Measurements from ENCODE around the gene TMEM37.

TMEM37 gene

DNA sequence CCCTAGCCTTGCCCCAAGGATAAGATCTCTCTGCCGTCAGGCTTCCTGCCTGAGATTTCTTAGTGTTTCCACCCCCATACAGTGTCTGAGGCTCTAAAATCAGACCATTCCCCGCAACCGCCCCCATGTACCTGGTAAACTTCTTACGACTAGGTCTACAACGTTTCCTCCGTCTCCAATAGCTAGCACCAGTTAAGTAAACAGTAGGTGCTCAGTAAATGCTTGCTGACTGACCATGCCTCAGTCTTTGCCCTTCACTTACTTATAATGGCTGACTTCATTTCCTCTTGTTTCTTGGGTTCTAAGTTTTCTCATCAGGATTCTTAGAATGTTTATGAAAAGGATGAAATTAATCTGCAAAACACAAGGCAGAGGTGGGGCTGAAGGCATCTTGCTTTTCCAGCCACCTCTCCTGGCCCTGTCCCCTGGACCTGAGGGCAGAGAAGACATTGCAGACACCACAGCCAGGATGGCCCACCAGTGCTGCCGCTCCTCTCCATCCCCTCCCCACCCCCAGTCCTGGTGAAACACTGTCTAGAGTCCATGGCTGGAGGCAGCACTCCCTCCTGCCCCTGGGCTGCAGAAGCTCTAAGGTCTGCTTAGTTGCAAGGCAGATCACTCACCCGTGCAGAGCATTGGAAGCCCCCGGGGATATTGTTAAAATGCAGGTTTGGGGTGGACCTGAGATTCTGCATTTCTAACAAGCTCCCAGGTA is 16.9 kb downstream of the TMEM37 start:
- Histone ChIP-seq H3K36me3 (replicated peaks) (no peaks in the 10 kb centered on the region), H3K4me3 (ENCODE audit: low read depth, low read length) (no peak overlapping the region), H3K27me3 (replicated peaks) (peaks cover 6% of the 10 kb centered on the region), H3K27ac (no peak overlapping the region)
- no peak for DNase-seq
- TF ChIP-seq, protein P1, sequence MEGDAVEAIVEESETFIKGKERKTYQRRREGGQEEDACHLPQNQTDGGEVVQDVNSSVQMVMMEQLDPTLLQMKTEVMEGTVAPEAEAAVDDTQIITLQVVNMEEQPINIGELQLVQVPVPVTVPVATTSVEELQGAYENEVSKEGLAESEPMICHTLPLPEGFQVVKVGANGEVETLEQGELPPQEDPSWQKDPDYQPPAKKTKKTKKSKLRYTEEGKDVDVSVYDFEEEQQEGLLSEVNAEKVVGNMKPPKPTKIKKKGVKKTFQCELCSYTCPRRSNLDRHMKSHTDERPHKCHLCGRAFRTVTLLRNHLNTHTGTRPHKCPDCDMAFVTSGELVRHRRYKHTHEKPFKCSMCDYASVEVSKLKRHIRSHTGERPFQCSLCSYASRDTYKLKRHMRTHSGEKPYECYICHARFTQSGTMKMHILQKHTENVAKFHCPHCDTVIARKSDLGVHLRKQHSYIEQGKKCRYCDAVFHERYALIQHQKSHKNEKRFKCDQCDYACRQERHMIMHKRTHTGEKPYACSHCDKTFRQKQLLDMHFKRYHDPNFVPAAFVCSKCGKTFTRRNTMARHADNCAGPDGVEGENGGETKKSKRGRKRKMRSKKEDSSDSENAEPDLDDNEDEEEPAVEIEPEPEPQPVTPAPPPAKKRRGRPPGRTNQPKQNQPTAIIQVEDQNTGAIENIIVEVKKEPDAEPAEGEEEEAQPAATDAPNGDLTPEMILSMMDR (IDR thresholded peaks at IDR 0.05; ENCODE audit: low read depth, low read length, missing control alignments) = no peak
- in situ Hi-C loops (cut with HindIII; ENCODE audit: low pct_ligation_motif_present, low sequenced_read_pairs) = no loop called here

GRCh38 chr2:119449521-119449920 is 17.9 kb downstream of the TMEM37 start:
- TF ChIP-seq, protein P1 (IDR thresholded peaks at IDR 0.05; ENCODE audit: low read depth, low read length, missing control alignments) = no peak
- Histone ChIP-seq H3K27ac (no peak overlapping the region), H3K36me3 (replicated peaks) (no peaks in the 10 kb centered on the region), H3K4me3 (ENCODE audit: low read depth, low read length) (no peak overlapping the region), H3K27me3 (replicated peaks) (peaks cover 6% of the 10 kb centered on the region)
- no peak for DNase-seq
- in situ Hi-C loops (cut with HindIII; ENCODE audit: low pct_ligation_motif_present, low sequenced_read_pairs) = no loop called here

DNA sequence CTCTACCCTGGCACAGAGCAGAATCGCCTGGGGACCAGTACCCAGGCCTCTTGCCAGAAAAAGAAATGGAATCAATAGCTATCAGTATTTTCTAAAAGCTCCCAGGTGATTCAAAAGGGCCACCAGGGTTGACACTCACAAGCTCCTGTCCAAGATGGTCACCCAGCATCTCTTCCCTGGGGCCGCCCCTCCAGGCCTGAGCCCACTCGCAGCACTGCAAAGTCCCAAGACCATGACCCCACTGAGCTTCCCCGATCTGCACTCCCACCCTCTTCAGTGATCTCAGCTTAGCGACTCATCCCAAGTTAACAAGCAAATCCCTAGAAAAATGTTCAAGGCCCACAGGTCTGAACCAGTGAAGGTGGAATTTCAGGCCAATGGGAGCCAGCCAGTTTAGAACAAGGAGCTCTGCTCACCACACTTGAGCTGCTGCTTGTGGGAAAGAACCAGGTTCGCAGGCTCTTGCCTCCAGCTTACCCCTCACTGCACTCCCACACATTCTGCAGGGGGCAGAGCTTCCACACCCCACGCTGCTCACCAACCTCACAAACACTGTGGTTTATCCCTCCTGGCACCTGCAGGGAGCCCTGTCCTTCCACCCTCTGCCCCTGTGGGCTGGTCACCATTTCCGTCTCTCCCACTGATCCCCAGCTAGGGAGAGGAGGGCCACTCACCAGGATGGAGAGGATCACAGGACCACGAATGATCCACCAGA is 19.8 kb downstream of the TMEM37 start:
- Histone ChIP-seq H3K4me3 (ENCODE audit: low read depth, low read length) (no peak overlapping the region), H3K27ac (no peak overlapping the region), H3K36me3 (replicated peaks) (no peaks in the 10 kb centered on the region), H3K27me3 (replicated peaks) (peaks cover 5% of the 10 kb centered on the region)
- DNase-seq = no peak
- TF ChIP-seq, protein P1 (IDR thresholded peaks at IDR 0.05; ENCODE audit: low read depth, low read length, missing control alignments) = no peak
- in situ Hi-C loops (cut with HindIII; ENCODE audit: low pct_ligation_motif_present, low sequenced_read_pairs) = no loop called here

- in situ Hi-C loops (cut with HindIII; ENCODE audit: low pct_ligation_motif_present, low sequenced_read_pairs) = no loop called here
- H3K27ac ChIP-seq = no peak overlapping the region
- H3K27me3 ChIP-seq (replicated peaks) = peaks cover 2% of the 10 kb centered on the region
- H3K4me3 ChIP-seq (ENCODE audit: low read depth, low read length) = no peak overlapping the region
- TF ChIP-seq, protein P1 (IDR thresholded peaks at IDR 0.05; ENCODE audit: low read depth, low read length, missing control alignments) = no peak
- DNase-seq = no peak
- no peaks in the 10 kb centered on the region for H3K36me3 ChIP-seq (replicated peaks)
Observed at GRCh38 chr2:119453972-119454593, 22.4 kb downstream of the TMEM37 start.

GRCh38 chr2:119455066-119455718 is 23.5 kb downstream of the TMEM37 start:
- TF ChIP-seq, protein P1 (IDR thresholded peaks at IDR 0.05; ENCODE audit: low read depth, low read length, missing control alignments) = no peak
- DNase-seq = no peak
- Histone ChIP-seq H3K4me3 (ENCODE audit: low read depth, low read length) (no peak overlapping the region), H3K27ac (no peak overlapping the region), H3K27me3 (replicated peaks) (peaks cover under 1% of the 10 kb centered on the region), H3K36me3 (replicated peaks) (no peaks in the 10 kb centered on the region)
- in situ Hi-C loops (cut with HindIII; ENCODE audit: low pct_ligation_motif_present, low sequenced_read_pairs) = no loop called here

Data from brain microvascular endothelial cell (primary cell).